Astrocyte of the cerebellum (primary cell): Measurements from ENCODE around the gene KLK4.

Source experiments
- DNase-seq: peaks from one replicate; pipeline ENCODE4 v3.0.0-alpha.2; 2011; ENCODE audit warnings: low read depth
- H3K4me3 ChIP-seq: 2 replicates; pipeline ENCODE4 v1.5.1; 2011; ENCODE audit warnings: mild to moderate bottlenecking, low read depth, low read length, moderate library complexity
- in situ Hi-C: cut with HindIII; loops from 2 replicates; pipeline ENCODE4 v1.10.0; 2017; ENCODE audit warnings: low sequenced_read_pairs
- TF ChIP-seq, protein P1 (sequence below): IDR thresholded peaks from 2 replicates; pipeline ENCODE4 v1.5.1; 2012; ENCODE audit warnings: low read length, low read depth, moderate library complexity, mild to moderate bottlenecking; ENCODE audit errors: missing control alignments

KLK4 gene

GRCh38 chr19:50931023-50931422 lies 19.8 kb upstream of the KLK4 start:
- H3K4me3 ChIP-seq, result no peak overlapping the region
- in situ Hi-C loops, result no loop called here
- TF ChIP-seq, protein P1, sequence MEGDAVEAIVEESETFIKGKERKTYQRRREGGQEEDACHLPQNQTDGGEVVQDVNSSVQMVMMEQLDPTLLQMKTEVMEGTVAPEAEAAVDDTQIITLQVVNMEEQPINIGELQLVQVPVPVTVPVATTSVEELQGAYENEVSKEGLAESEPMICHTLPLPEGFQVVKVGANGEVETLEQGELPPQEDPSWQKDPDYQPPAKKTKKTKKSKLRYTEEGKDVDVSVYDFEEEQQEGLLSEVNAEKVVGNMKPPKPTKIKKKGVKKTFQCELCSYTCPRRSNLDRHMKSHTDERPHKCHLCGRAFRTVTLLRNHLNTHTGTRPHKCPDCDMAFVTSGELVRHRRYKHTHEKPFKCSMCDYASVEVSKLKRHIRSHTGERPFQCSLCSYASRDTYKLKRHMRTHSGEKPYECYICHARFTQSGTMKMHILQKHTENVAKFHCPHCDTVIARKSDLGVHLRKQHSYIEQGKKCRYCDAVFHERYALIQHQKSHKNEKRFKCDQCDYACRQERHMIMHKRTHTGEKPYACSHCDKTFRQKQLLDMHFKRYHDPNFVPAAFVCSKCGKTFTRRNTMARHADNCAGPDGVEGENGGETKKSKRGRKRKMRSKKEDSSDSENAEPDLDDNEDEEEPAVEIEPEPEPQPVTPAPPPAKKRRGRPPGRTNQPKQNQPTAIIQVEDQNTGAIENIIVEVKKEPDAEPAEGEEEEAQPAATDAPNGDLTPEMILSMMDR, result no peak
- DNase-seq, result no peak

GRCh38 chr19:50928831-50929230 lies 17.6 kb upstream of the KLK4 start:
- TF ChIP-seq, protein P1, result no peak
- DNase-seq, result no peak
- H3K4me3 ChIP-seq, result no peak overlapping the region
- in situ Hi-C loops, result no loop called here

DNA sequence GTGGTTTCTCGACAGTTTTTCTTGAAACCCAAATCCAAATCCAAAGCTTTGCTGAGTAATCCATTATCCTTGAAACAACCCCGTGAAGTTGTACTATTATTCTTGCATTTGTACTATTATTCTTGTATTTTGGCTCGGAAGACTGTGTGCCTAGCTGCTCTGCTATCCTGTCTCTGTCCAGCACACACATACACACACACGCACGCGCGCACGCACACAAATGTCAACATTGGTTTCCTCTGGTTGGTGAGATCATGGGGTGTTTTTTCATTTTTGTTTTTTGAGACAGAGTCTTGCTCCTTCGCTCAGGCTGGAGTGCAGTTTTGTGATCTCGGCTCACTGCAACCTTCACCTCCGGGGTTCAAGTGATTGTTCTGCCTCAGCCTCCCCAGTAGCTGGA lies 14.9 kb upstream of the KLK4 start:
- TF ChIP-seq, protein P1, result no peak
- no peak overlapping the region for H3K4me3 ChIP-seq
- DNase-seq, result no peak
- in situ Hi-C loops, result no loop called here

- no peak for DNase-seq
- TF ChIP-seq, protein P1, result no peak
- in situ Hi-C loops, result no loop called here
- H3K4me3 ChIP-seq, result no peak overlapping the region
Observed at GRCh38 chr19:50925734-50926133, 14.5 kb upstream of the KLK4 start.

DNA sequence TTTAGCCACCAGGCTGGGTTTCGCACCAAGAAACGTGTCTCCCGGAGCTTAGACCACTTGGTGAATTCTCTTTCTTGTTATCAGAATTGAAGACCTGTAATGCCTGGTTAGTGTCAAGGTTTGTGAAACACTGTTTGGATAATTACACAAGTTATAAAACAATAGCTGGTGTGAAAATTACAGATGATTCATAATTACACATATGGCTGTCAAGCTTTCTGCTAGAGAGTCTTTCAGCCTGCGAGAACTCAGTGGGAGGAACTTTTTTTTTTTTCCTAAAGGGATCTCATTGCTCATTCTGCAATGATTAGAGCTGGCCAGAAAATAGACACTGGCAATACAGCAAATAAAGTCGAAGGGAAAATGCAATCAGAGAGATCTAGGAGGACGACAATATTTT lies 13.4 kb upstream of the KLK4 start:
- in situ Hi-C loops, result no loop called here
- TF ChIP-seq, protein P1, result no peak
- no peak for DNase-seq
- H3K4me3 ChIP-seq, result no peak overlapping the region

- in situ Hi-C loops, result no loop called here
- TF ChIP-seq, protein P1, result peak; percentile 87
- H3K4me3 ChIP-seq, result no peak overlapping the region
- peak; percentile 49 for DNase-seq
Observed at GRCh38 chr19:50922317-50922853, 11.2 kb upstream of the KLK4 start.
